ENCODE data around the gene FAM20C. TPM values are rescaled to one million over a fixed set of nuclear protein-coding genes. Genes with fewer than 3 reads are reported as not detected.

The FAM20C gene
- polyA plus RNA-seq, 3 donors, result 66.1 to 85.7 (median 66.3) TPM

DNA sequence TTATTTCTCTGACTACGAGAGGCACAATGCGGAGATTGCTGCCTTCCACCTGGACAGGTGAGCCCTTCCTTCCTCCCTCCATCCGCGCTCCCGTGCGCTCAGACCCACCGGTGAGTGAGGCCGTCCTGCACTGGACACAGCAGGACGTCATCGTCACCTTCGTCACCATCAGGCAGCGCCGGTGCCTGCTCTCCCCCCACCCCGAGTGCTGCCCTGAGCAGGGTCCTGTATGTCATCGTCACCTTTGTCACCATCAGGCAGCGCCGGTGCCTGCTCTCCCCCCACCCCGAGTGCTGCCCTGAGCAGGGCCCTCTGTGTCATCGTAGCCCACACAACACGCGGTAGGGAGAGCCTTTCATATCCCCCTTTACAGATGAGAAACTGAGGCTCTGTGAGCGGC lies 54.1 kb downstream of the FAM20C start:
- DNase-seq (ENCODE audit: extremely low read depth in 1 of 11, low read depth in 9 of 11, low spot score in 4 of 11), result no peak

- no peak for DNase-seq (ENCODE audit: extremely low read depth in 1 of 11, low read depth in 9 of 11, low spot score in 4 of 11)
Measured at GRCh38 chr7:247181-247580, 54.8 kb downstream of the FAM20C start.

- no peak for DNase-seq (ENCODE audit: extremely low read depth in 1 of 11, low read depth in 9 of 11, low spot score in 4 of 11)
Measured at GRCh38 chr7:247636-248035, 55.3 kb downstream of the FAM20C start.

DNA sequence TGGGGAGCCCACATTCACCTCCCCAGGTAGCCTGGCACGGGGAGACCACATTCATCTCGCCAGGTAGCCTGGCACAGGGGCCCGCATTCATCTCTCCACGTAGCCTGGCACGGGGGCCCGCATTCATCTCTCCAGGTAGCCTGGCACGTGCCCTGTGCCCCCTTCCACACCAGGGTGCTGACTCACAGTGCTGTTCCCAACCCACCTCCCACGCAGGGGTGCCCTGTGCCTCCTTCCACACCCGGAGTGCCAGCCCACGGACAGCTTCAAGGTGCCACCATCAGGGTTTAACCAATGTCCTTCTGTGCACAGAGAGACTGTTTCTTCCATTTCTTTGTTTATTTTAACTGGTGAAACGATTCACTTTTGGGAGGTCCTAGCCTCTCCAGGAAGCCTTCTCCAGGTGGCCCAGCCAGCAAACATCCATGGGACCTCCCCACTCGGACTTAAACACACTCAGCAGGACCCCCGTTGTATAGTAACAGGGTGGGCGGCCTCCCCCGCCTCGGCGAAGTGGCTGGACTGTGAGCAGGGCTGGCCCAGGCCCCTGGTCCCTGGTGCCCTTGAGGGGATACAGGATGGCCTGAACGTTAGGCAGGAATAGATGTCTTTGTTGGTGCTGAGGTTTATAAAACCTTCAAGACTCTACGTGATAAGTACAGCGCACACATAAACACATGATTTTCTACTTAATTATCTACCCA lies 56.5 kb downstream of the FAM20C start:
- DNase-seq (ENCODE audit: extremely low read depth in 1 of 11, low read depth in 9 of 11, low spot score in 4 of 11), result no peak

DNA sequence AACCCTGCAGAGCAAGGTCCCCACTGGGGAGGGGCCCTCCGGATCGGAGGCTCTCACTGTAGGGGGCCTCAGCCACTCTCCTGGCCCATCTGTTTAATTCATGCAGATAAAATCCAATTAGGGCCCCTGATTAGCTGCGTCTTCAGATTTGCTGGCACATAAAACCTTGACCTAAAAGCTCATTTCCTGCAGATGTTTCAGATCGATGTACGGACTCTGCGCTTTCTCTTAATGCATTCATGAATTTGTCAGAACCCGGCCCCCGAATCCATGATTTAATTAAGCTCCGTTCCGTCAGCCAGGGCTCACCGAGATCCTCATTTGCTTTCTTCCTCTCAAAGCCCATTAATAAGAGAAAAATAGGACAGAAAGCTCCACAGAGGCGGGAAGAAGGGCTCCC lies 57.6 kb downstream of the FAM20C start:
- DNase-seq (ENCODE audit: extremely low read depth in 1 of 11, low read depth in 9 of 11, low spot score in 4 of 11), result no peak

- no peak for DNase-seq (ENCODE audit: extremely low read depth in 1 of 11, low read depth in 9 of 11, low spot score in 4 of 11)
Measured at GRCh38 chr7:250523-250922, 58.2 kb downstream of the FAM20C start.

- DNase-seq (ENCODE audit: extremely low read depth in 1 of 11, low read depth in 9 of 11, low spot score in 4 of 11), result no peak
Measured at GRCh38 chr7:251005-251404, 58.6 kb downstream of the FAM20C start.

- no peak for DNase-seq (ENCODE audit: extremely low read depth in 1 of 11, low read depth in 9 of 11, low spot score in 4 of 11)
Measured at GRCh38 chr7:251446-252175, 59.2 kb downstream of the FAM20C start.

- no peak for DNase-seq (ENCODE audit: extremely low read depth in 1 of 11, low read depth in 9 of 11, low spot score in 4 of 11)
Measured at GRCh38 chr7:252216-252965, 60.0 kb downstream of the FAM20C start.

DNA sequence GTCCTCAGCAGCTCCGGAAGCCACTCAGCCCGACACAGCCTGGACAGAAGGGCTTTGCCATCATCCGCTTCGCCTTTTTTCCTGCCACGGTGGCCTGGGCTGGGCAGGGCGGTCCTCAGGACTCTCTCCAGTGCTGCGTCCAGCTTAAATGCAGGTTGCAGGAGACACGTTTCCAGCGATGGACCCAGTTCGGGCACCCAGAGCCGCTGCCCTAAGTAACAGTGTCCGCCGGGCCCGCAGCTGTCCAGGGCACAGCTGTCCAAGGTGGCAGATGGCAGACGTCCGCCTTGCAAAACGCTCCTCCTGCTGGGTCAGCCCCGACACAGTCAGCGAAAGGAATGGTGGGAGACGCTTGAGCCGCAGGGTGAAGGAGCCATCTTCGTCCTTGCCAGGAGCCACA lies 60.6 kb downstream of the FAM20C start:
- no peak for DNase-seq (ENCODE audit: extremely low read depth in 1 of 11, low read depth in 9 of 11, low spot score in 4 of 11)

GRCh38 chr7:253581-254336 lies 61.4 kb downstream of the FAM20C start:
- DNase-seq (ENCODE audit: extremely low read depth in 1 of 11, low read depth in 9 of 11, low spot score in 4 of 11), result no peak

- no peak for DNase-seq (ENCODE audit: extremely low read depth in 1 of 11, low read depth in 9 of 11, low spot score in 4 of 11)
Measured at GRCh38 chr7:254337-255037, 62.1 kb downstream of the FAM20C start.

GRCh38 chr7:255038-255435 lies 62.7 kb downstream of the FAM20C start:
- no peak for DNase-seq (ENCODE audit: extremely low read depth in 1 of 11, low read depth in 9 of 11, low spot score in 4 of 11)

- DNase-seq (ENCODE audit: extremely low read depth in 1 of 11, low read depth in 9 of 11, low spot score in 4 of 11), result no peak
Measured at GRCh38 chr7:255721-256361, 63.5 kb downstream of the FAM20C start.

DNA sequence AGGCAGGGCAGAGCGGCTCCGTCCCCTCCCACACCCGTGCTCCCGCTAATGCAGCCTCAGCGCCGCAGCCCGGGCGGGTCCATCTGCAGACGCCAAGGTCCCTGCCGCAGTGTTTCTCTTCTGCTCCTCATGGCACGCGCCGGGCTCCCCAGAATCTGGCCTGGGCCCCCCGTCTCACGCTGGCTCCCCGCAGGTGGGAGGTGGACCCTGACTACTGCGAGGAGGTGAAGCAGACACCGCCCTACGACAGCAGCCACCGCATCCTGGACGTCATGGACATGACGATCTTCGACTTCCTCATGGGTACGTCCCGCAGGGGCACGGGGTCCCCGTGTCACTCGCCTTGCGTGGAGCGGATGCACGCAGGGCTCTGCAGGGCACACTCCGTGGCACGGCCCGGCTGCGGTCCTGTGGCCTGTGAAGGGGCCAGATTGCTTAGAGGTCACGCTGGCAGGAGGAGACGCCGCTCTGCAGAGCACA lies 64.1 kb downstream of the FAM20C start:
- no peak for DNase-seq (ENCODE audit: extremely low read depth in 1 of 11, low read depth in 9 of 11, low spot score in 4 of 11)

- DNase-seq (ENCODE audit: extremely low read depth in 1 of 11, low read depth in 9 of 11, low spot score in 4 of 11), result no peak
Measured at GRCh38 chr7:256981-257646, 64.7 kb downstream of the FAM20C start.

DNA sequence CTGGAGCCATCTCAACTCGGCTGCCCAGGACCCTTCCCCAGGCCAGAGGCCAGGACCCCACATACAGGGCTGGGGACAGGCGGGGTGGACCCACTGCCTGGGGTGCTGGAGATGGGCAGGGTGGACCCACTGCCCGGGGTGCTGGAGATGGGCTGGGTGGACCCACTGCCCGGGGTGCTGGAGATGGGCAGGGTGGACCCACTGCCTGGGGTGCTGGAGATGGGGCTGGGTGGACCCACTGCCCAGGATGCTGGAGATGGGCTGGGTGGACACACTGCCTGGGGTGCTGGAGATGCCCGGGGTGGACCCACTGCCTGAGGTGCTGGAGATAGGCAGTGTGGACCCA lies 65.2 kb downstream of the FAM20C start:
- no peak for DNase-seq (ENCODE audit: extremely low read depth in 1 of 11, low read depth in 9 of 11, low spot score in 4 of 11)
